ENCODE data around the gene GPC1.

Gene GPC1

DNA sequence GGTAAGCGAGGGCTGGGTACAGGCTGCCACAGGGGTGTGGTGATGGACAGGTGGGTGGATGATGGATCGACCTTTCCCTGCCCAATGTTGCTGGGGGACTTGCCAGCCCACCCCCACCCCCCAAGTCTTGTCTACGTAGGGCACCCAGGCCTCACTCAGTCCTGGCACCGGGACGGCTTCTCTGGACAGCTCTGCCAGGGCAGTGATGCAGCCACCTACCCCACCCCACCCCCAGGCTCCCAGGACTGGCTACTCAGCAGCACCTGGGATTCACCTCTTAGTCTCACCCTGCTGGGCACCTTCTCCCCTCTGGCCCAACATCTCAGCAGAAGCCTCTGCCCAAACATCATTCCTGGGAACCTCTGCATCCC is 66.6 kb downstream of the GPC1 start:
- H3K9me3 ChIP-seq (ENCODE audit: control insufficient read depth, insufficient read depth, low read depth, low read length): no peaks in the 10 kb centered on the region
- H3K4me1 ChIP-seq (ENCODE audit: control insufficient read depth, insufficient read depth, low read length): no peaks in the 10 kb centered on the region
- H3K9ac ChIP-seq (ENCODE audit: low read length): no peak overlapping the region
- H3K27me3 ChIP-seq (ENCODE audit: control insufficient read depth, insufficient read depth, low read length): no peaks in the 10 kb centered on the region
- no peaks in the 10 kb centered on the region for H3K36me3 ChIP-seq (ENCODE audit: control insufficient read depth, insufficient read depth, low read length)
- no peak overlapping the region for H3K4me3 ChIP-seq (ENCODE audit: low read depth, low read length)
- H3K27ac ChIP-seq (ENCODE audit: low read depth, low read length): no peak overlapping the region

DNA sequence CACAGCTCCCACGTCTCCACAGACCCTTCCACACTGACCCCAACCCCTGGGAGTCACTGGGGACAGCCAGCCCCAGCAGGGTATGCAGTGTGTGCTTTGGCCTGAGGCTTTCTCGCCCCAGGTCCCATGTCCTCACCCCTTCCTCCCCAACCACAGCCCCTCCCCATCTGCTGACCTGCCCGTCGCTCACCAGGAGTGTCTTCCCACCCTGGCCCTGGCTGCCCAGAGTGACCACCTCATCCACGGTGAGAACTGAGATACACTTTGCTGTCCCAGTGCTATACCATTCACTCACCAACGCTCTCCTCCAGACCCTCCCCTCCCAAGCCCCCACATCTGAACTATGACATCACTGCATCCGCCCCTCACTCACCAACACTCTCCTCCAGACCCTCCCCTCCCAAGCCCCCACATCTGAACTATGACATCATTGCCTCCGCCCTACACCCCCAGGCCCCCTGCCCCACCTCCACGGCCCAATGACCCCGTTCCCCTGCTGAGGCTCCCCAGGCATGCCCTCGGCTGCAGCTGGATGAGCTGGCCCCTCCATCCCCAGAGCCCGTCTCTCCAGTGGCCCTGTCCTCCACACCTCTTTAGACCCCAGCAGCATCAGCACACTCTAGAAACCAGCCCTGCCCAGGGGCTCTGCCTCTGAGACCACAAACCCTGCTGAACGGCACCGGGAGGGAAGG is 67.1 kb downstream of the GPC1 start:
- Histone ChIP-seq H3K36me3 (ENCODE audit: control insufficient read depth, insufficient read depth, low read length) (no peaks in the 10 kb centered on the region), H3K27ac (ENCODE audit: low read depth, low read length) (no peak overlapping the region), H3K9me3 (ENCODE audit: control insufficient read depth, insufficient read depth, low read depth, low read length) (no peaks in the 10 kb centered on the region), H3K27me3 (ENCODE audit: control insufficient read depth, insufficient read depth, low read length) (no peaks in the 10 kb centered on the region), H3K4me1 (ENCODE audit: control insufficient read depth, insufficient read depth, low read length) (no peaks in the 10 kb centered on the region), H3K4me3 (ENCODE audit: low read depth, low read length) (no peak overlapping the region), H3K9ac (ENCODE audit: low read length) (no peak overlapping the region)

DNA sequence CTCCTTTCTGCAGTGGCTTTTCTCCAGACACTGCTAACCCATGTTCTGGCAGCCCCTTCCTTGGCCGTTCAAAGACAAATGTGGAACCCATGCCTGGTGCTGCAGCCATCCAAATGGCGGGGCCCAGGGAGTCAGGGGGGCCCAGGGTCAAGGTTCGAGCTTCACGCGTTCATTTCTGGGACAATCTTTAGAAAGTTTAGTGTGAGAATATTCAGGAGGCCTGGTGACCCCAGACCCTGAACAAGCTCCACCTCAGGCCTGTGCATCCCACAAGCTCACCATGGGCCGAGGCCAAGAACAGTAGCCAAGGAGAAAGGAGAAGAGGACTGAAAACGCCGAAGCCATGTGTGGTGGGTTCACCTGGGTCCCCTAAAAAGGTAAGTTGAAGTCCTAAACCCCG is 67.9 kb downstream of the GPC1 start:
- no peak overlapping the region for H3K27ac ChIP-seq (ENCODE audit: low read depth, low read length)
- no peaks in the 10 kb centered on the region for H3K4me1 ChIP-seq (ENCODE audit: control insufficient read depth, insufficient read depth, low read length)
- H3K36me3 ChIP-seq (ENCODE audit: control insufficient read depth, insufficient read depth, low read length): no peaks in the 10 kb centered on the region
- no peak overlapping the region for H3K4me3 ChIP-seq (ENCODE audit: low read depth, low read length)
- H3K9me3 ChIP-seq (ENCODE audit: control insufficient read depth, insufficient read depth, low read depth, low read length): no peaks in the 10 kb centered on the region
- H3K9ac ChIP-seq (ENCODE audit: low read length): no peak overlapping the region
- no peaks in the 10 kb centered on the region for H3K27me3 ChIP-seq (ENCODE audit: control insufficient read depth, insufficient read depth, low read length)

DNA sequence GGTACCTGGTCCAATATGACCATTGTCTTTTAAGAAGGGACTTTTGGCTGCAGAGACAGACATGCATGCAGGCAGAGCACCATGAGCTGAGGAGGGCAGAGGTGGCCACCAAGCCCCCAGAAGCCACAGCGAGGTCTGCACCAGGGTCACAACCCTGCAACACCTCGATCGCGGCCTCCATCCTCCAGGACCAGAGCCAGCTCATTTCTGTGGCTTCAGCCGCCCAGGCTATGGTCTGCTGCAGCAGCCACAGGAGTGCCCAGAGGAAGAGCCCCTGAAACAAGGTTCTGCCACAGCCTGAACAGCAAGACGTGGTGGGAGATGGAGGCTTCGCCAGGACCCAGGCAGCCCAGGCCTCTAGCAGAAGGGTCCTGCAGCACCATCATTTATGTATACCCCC is 68.4 kb downstream of the GPC1 start:
- Histone ChIP-seq H3K9ac (ENCODE audit: low read length) (no peak overlapping the region), H3K27me3 (ENCODE audit: control insufficient read depth, insufficient read depth, low read length) (no peaks in the 10 kb centered on the region), H3K4me3 (ENCODE audit: low read depth, low read length) (no peak overlapping the region), H3K9me3 (ENCODE audit: control insufficient read depth, insufficient read depth, low read depth, low read length) (no peaks in the 10 kb centered on the region), H3K36me3 (ENCODE audit: control insufficient read depth, insufficient read depth, low read length) (no peaks in the 10 kb centered on the region), H3K27ac (ENCODE audit: low read depth, low read length) (no peak overlapping the region), H3K4me1 (ENCODE audit: control insufficient read depth, insufficient read depth, low read length) (no peaks in the 10 kb centered on the region)

DNA sequence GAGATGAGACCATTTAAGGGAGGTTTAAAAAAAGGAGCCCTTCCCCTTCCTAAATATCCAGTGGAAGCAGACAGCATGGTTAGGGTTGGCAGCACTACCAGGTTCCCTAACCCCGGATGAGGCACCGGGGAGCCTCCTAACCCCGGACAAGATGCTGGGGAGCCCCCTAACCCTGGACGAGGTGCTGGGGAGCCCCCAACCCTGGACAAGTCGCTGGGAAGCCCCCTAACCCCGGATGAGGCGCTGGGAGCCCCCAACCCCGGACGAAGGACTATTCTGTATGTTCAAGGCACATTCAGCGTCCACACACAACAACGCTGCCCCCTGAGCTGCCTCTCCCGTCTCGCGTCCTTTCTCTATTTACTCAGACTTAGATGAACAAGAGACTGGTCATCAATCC is 70.4 kb downstream of the GPC1 start:
- Histone ChIP-seq H3K27ac (ENCODE audit: low read depth, low read length) (no peak overlapping the region), H3K36me3 (ENCODE audit: control insufficient read depth, insufficient read depth, low read length) (no peaks in the 10 kb centered on the region), H3K9me3 (ENCODE audit: control insufficient read depth, insufficient read depth, low read depth, low read length) (no peaks in the 10 kb centered on the region), H3K4me1 (ENCODE audit: control insufficient read depth, insufficient read depth, low read length) (no peaks in the 10 kb centered on the region), H3K4me3 (ENCODE audit: low read depth, low read length) (no peak overlapping the region), H3K9ac (ENCODE audit: low read length) (no peak overlapping the region), H3K27me3 (ENCODE audit: control insufficient read depth, insufficient read depth, low read length) (no peaks in the 10 kb centered on the region)

DNA sequence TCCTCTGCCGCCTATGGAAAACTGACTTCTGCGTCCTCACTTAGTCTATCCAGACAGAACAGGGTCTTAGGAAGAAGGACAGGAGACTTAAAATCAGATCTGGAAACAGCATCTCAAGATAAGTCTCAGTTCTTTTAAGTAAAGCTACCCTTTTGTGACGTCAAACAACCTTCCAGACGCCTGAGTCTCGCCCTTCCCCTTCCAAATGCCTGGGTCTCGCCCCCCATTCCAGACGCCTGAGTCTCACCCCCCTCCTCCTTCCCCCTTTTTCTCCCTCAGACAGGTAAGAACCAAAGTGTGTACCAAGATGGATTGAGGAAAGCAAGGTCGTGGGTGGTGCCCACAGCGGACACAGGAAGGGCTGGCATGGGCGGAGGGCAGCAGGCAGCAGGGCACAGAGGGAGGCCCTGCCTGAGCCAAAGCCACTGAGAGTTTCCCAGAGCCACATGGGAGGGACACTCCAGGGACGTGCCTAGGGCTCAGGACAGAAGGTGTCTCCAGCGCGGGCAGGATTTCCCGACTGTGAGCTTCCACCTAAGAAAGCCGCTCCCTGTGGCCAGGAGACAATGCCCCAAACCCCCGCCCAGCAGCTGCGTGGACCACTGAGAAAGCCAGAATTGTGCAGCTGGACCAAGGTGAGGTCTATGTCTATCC is 71.1 kb downstream of the GPC1 start:
- Histone ChIP-seq H3K9ac (ENCODE audit: low read length) (no peak overlapping the region), H3K27me3 (ENCODE audit: control insufficient read depth, insufficient read depth, low read length) (no peaks in the 10 kb centered on the region), H3K4me3 (ENCODE audit: low read depth, low read length) (no peak overlapping the region), H3K27ac (ENCODE audit: low read depth, low read length) (no peak overlapping the region), H3K4me1 (ENCODE audit: control insufficient read depth, insufficient read depth, low read length) (no peaks in the 10 kb centered on the region), H3K9me3 (ENCODE audit: control insufficient read depth, insufficient read depth, low read depth, low read length) (no peaks in the 10 kb centered on the region), H3K36me3 (ENCODE audit: control insufficient read depth, insufficient read depth, low read length) (no peaks in the 10 kb centered on the region)

DNA sequence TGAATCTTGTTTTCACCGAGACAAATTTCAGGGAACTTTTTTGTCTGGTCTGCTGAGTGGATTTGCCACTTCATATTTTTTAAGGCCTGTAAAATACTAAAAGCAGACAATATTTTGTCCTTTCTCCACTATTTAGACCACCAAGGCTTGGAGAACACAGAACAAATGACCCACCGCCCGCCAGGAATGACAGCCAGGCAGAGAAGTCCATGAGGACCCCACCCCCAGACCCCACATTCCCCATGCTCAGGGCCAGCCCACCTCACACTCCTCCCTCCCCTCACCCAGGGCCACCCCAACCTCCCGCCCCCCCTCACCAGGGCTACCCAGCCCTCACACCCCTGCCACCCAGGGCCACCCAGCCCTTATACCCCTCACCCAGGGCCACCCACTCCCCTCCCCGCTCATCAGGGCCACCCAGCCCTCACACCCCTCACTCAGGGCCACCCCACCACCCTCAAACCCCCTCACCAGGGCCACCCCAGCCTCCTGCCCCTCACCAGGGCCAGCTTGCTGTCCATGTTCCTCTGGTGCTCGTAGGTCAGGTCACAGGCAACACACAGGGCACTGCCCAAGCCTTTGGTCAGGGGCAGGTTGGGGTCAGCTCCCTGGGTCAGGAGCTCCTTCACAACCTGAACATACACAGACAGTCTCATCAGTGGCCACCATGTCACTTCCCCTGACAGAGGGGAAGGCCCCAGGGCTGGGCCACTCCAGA is 71.8 kb downstream of the GPC1 start:
- H3K36me3 ChIP-seq (ENCODE audit: control insufficient read depth, insufficient read depth, low read length): no peaks in the 10 kb centered on the region
- no peaks in the 10 kb centered on the region for H3K27me3 ChIP-seq (ENCODE audit: control insufficient read depth, insufficient read depth, low read length)
- H3K27ac ChIP-seq (ENCODE audit: low read depth, low read length): no peak overlapping the region
- no peak overlapping the region for H3K4me3 ChIP-seq (ENCODE audit: low read depth, low read length)
- H3K4me1 ChIP-seq (ENCODE audit: control insufficient read depth, insufficient read depth, low read length): no peaks in the 10 kb centered on the region
- no peak overlapping the region for H3K9ac ChIP-seq (ENCODE audit: low read length)
- H3K9me3 ChIP-seq (ENCODE audit: control insufficient read depth, insufficient read depth, low read depth, low read length): no peaks in the 10 kb centered on the region

DNA sequence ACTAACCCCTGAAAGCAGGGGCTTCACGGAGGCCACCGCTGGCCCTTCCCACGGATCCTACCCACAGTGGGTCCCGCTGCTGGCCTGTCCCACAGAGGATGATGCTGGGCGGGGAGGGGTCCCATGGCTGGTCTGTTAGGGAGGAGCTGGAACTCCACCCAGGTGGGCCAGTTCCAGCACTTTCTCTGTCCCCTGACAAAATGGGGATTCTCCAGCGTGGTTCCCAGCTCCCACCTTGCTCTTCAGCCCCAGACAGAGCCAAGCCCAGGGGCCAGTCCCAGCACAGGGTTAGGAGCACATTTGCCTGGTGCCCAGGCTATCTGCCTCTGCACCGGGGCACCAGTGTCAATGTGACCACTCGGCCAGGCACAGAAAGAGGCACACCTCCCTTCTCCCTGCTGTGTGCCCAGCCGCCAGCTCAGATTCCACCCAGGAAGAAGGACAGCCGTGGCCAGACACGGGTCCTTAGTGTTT is 72.4 kb downstream of the GPC1 start:
- H3K36me3 ChIP-seq (ENCODE audit: control insufficient read depth, insufficient read depth, low read length): no peaks in the 10 kb centered on the region

DNA sequence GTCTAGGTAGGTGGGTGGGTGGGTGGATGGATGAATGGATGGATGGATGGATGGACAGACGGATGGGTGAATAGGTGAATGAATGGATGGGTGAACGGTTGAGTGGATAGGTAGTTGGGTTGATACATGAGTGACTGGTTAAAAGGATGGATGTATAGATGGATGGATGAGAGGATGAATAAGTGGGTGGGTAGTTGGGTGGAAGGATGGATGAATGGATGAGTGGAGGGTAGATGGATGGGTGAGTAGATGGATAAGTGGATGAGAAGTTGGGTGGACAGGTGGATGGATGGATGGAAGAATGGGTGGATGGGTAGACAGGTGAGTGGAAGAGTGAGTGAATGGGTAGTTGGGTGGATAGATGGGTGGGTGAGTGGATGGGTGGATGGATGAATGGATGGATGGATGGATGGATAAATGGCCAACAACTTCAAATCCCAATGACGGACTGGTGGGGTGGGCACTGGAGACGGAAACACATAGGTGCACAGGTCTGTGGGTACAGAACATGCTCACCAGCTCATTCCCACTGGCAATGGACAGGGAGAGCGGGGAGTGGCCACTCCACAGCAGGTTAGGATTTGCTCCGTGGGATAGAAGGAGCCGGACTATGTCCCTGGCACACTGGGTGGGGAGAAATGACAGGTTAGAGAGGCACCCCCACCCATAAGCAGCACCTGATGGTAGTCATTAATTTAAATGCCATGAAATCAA is 73.5 kb downstream of the GPC1 start:
- H3K27ac ChIP-seq (ENCODE audit: low read depth, low read length): no peak overlapping the region
- H3K36me3 ChIP-seq (ENCODE audit: control insufficient read depth, insufficient read depth, low read length): no peaks in the 10 kb centered on the region
- H3K27me3 ChIP-seq (ENCODE audit: control insufficient read depth, insufficient read depth, low read length): no peaks in the 10 kb centered on the region
- no peak overlapping the region for H3K4me3 ChIP-seq (ENCODE audit: low read depth, low read length)
- H3K9ac ChIP-seq (ENCODE audit: low read length): no peak overlapping the region
- no peaks in the 10 kb centered on the region for H3K4me1 ChIP-seq (ENCODE audit: control insufficient read depth, insufficient read depth, low read length)
- no peaks in the 10 kb centered on the region for H3K9me3 ChIP-seq (ENCODE audit: control insufficient read depth, insufficient read depth, low read depth, low read length)

More for the DNA sequence above, 72.4 kb downstream of the GPC1 start:
- no peak overlapping the region for H3K9ac ChIP-seq (ENCODE audit: low read length)
- H3K9me3 ChIP-seq (ENCODE audit: control insufficient read depth, insufficient read depth, low read depth, low read length): no peaks in the 10 kb centered on the region
- no peaks in the 10 kb centered on the region for H3K27me3 ChIP-seq (ENCODE audit: control insufficient read depth, insufficient read depth, low read length)
- no peaks in the 10 kb centered on the region for H3K4me1 ChIP-seq (ENCODE audit: control insufficient read depth, insufficient read depth, low read length)
- H3K27ac ChIP-seq (ENCODE audit: low read depth, low read length): no peak overlapping the region
- no peak overlapping the region for H3K4me3 ChIP-seq (ENCODE audit: low read depth, low read length)

DNA sequence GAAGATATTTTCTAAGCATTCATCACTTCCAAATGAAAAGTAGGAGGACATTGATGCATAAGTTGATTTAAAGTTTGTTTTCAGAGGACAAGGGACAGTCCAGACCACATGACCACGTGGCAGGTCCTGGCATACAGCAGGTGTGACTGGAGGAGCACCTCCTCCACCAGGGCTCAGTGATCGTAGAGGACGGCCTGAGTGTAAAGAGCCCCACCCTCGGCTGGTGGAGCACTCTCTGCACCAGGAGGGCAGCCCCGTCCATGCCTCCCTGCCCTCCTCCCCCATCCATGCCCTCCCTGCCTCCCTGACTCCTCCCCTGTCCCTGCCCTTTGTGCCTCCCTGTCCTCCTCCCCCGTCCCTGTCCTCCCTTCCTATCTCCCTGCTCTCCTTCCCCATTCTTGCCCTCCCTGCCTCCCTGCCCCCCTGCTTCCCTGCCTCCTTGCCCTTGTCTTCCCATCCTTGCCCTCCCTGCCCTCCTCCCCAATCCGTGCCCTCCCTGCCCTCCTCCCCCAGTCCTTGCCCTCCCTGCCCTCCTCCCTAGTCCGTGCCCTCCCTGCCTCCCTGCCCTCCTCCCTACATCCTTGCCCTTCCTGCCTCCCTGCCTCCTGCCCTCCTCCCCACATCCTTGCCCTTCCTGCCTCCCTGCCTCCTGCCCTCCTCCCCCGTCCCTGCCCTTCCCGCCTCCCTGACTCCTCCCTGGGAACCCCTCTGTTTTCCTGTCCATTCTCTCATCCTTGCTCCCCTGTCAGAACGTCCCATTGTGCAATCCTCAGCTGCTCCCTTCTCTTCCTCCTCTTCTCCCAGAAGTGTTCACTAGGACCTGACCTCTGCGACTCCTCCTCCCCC is 74.4 kb downstream of the GPC1 start:
- Histone ChIP-seq H3K27me3 (ENCODE audit: control insufficient read depth, insufficient read depth, low read length) (no peaks in the 10 kb centered on the region), H3K36me3 (ENCODE audit: control insufficient read depth, insufficient read depth, low read length) (no peaks in the 10 kb centered on the region), H3K9me3 (ENCODE audit: control insufficient read depth, insufficient read depth, low read depth, low read length) (no peaks in the 10 kb centered on the region), H3K27ac (ENCODE audit: low read depth, low read length) (no peak overlapping the region), H3K4me1 (ENCODE audit: control insufficient read depth, insufficient read depth, low read length) (no peaks in the 10 kb centered on the region), H3K4me3 (ENCODE audit: low read depth, low read length) (no peak overlapping the region), H3K9ac (ENCODE audit: low read length) (no peak overlapping the region)

All from HUES6 (cell line).